Naive thymus-derived CD4-positive, alpha-beta T cell (primary cell): Measurements from ENCODE around the gene GTF3C4. TPM values are rescaled to one million over a fixed set of nuclear protein-coding genes. Genes with fewer than 3 reads are reported as not detected.

Source experiments
- ATAC-seq: fragments of 150-1000 bp; cut with Tn5 transposase; 2 replicates; pipeline ENCODE4 v1.10.0; 2021; ENCODE audit warnings: mild to moderate bottlenecking, moderate library complexity
- CTCF ChIA-PET: fragments of 350-600 bp; sonication (Branson Sonifier 250); formaldehyde crosslinking; loops from one replicate; lab custom pipeline; 2021; ENCODE audit warnings: antibody characterized with exemption; lab: Charles Lee
- POLR2A ChIA-PET: fragments of 350-600 bp; sonication (Branson Sonifier 250); formaldehyde crosslinking; loops from one replicate; lab custom pipeline; 2021; ENCODE audit warnings: antibody characterized with exemption, inconsistent platforms; lab: Charles Lee
- DNase-seq, 9 donors: peaks; one replicate each; pipeline versions ENCODE4 v3.0.0 to v3.0.0-alpha.2; 2020 to 2022; ENCODE audit warnings: mixed read lengths in 1 of 9
- H3K27ac ChIP-seq: one replicate; pipeline ENCODE4 v1.7.0; 2013; ENCODE audit warnings: mild to moderate bottlenecking, low read depth, low read length, moderate library complexity
- H3K27me3 ChIP-seq, 2 donors: one replicate each; pipeline ENCODE4 v1.7.0; 2013; ENCODE audit warnings: low read length in 2 of 2, mild to moderate bottlenecking in 2 of 2, moderate library complexity in 2 of 2; ENCODE audit not compliant: control insufficient read depth in 2 of 2, insufficient read depth in 2 of 2
- H3K36me3 ChIP-seq, 3 experiments: 1 replicate in 2 of 3; 2 replicates in 1 of 3; pipeline ENCODE4 v1.7.0; 2013; ENCODE audit warnings: low read length in 3 of 3, mild to moderate bottlenecking in 3 of 3, moderate library complexity in 1 of 3; ENCODE audit not compliant: insufficient read depth in 3 of 3, control insufficient read depth in 2 of 3
- H3K4me1 ChIP-seq, 2 donors: one replicate each; pipeline ENCODE4 v1.7.0; 2013; ENCODE audit warnings: low read length in 2 of 2, mild to moderate bottlenecking in 2 of 2, moderate library complexity in 1 of 2; ENCODE audit not compliant: control insufficient read depth in 2 of 2, insufficient read depth in 2 of 2
- H3K4me3 ChIP-seq: 2 replicates; pipeline ENCODE4 v1.7.0; 2013; ENCODE audit warnings: mild to moderate bottlenecking, low read length
- H3K9me3 ChIP-seq, 3 experiments: 1 replicate in 2 of 3; 2 replicates in 1 of 3; pipeline ENCODE4 v1.7.0; 2013; ENCODE audit warnings: low read length in 3 of 3; ENCODE audit not compliant: control insufficient read depth in 2 of 3
- H3K27ac Mint-ChIP-seq, 9 donors: one replicate each; pipeline ENCODE4 v1.8.0; 2020 to 2022; ENCODE audit warnings: mixed read lengths in 9 of 9, mild to moderate bottlenecking in 8 of 9, moderate library complexity in 5 of 9, inconsistent platforms in 2 of 9
- H3K27me3 Mint-ChIP-seq, 5 donors: one replicate each; pipeline ENCODE4 v1.8.0; 2021 to 2022; ENCODE audit warnings: mixed read lengths in 5 of 5, mild to moderate bottlenecking in 1 of 5
- H3K36me3 Mint-ChIP-seq, 5 donors: one replicate each; pipeline ENCODE4 v1.8.0; 2020 to 2022; ENCODE audit warnings: mixed read lengths in 5 of 5, mild to moderate bottlenecking in 3 of 5, inconsistent platforms in 1 of 5
- H3K4me1 Mint-ChIP-seq, 7 donors: one replicate each; pipeline ENCODE4 v1.8.0; 2020 to 2022; ENCODE audit warnings: mixed read lengths in 7 of 7, mild to moderate bottlenecking in 3 of 7, inconsistent platforms in 1 of 7
- H3K4me3 Mint-ChIP-seq, 10 donors: one replicate each; pipeline ENCODE4 v1.8.0; 2020 to 2022; ENCODE audit warnings: mild to moderate bottlenecking in 10 of 10, mixed read lengths in 10 of 10, moderate library complexity in 6 of 10, inconsistent platforms in 2 of 10
- H3K9me3 Mint-ChIP-seq, 11 donors: one replicate each; pipeline ENCODE4 v1.8.0; 2020 to 2022; ENCODE audit warnings: mixed read lengths in 11 of 11, mild to moderate bottlenecking in 4 of 11, inconsistent platforms in 1 of 11, moderate library complexity in 1 of 11
- intact Hi-C, 2 donors: fragments of 100-400 bp; cut with micrococcal nuclease; formaldehyde crosslinking; loops; one replicate each; pipeline ENCODE4 v1.15.1; 2023
- polyA plus RNA-seq, 2 donors: library from polyadenylated mRNA; unstranded; fragments of 300-500 nt; fragmentation: Illumina TruSeq; gene quantifications; one replicate each; pipeline ENCODE4 v1.2.3, GENCODE V29; 2021
- total RNA-seq, 6 experiments: library from RNA in 5 of 6; stranded (reverse) in 5 of 6; gene quantifications; 1 replicate in 5 of 6; 2 replicates in 1 of 6; pipeline ENCODE4 v1.2.3 and lab custom pipeline; 2021 to 2026

GTF3C4 gene
- total and polyA plus RNA-seq, 7 experiments from 2014 or later, result 3.6 to 16.7 (median 12.8) TPM

DNA sequence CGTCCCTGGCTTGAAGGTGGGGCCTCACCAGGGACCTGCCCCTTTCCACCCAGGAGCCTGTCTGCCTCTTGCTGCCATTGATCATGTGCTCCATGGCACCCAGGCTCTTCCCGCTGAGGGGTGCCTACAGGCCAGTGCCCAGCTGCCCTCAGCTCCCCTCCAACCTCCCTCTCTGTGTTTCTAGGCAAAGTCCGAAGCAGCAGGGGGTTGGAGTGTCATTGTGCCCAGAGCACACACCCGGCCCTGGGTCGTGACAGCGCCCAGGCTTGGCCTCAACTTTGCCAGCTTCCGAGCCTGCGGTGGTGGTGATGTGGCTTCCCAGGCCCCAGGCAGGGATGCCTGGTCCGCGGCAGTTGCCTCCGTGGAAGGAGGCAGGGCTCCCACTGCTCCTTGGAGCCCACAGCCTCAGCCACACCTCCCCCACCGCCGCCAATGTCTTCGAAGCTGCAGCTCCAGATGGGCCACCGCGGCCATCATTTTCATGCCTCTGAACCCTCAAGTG lies 52.4 kb downstream of the GTF3C4 start:
- no peak for ATAC-seq
- H3K36me3 Mint-ChIP-seq, result no peaks in the 10 kb centered on the region

DNA sequence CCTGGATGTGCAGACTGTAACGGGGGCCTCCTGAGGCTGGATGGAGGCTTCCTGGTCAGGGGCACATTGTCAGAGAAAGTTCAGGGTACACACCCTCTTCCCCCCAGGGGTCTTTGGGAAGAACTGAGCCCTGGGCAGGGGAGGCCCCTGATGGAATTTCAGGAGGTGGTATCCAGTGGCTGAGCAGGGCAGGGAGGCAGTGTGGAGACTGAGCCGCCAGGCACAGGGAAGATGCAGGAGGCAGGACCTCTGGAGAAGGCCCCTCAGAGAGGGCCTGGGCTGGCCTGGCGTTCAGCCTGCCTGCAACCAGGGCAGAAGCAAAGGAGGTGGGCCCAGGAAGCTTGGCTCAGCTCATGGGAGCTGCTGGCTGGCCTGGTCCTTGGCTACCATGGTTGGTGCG lies 53.5 kb downstream of the GTF3C4 start:
- no peaks in the 10 kb centered on the region for H3K4me1 Mint-ChIP-seq
- no peaks in the 10 kb centered on the region for H3K27me3 ChIP-seq
- no peaks in the 10 kb centered on the region for H3K36me3 ChIP-seq
- ChIA-PET POLR2A (no interaction called here), CTCF (no interaction called here)
- no peaks in the 10 kb centered on the region for H3K4me1 ChIP-seq
- H3K4me3 ChIP-seq, result no peak overlapping the region
- H3K9me3 Mint-ChIP-seq, result no peaks in the 10 kb centered on the region
- H3K27ac Mint-ChIP-seq, result no peak overlapping the region
- no peak overlapping the region for H3K4me3 Mint-ChIP-seq
- no peaks in the 10 kb centered on the region for H3K36me3 Mint-ChIP-seq
- intact Hi-C loops, result no loop called here
- H3K27me3 Mint-ChIP-seq, result peaks cover 5 to 30% (median 12%) of the 10 kb centered on the region in 5 donors
- no peak for DNase-seq
- no peak for ATAC-seq
- no peaks in the 10 kb centered on the region for H3K9me3 ChIP-seq
- H3K27ac ChIP-seq, result no peak overlapping the region

More for the DNA sequence above, 52.4 kb downstream of the GTF3C4 start:
- H3K36me3 ChIP-seq, result no peaks in the 10 kb centered on the region
- intact Hi-C loops, result no loop called here
- no peak overlapping the region for H3K27ac ChIP-seq
- Mint-ChIP-seq H3K9me3 (no peaks in the 10 kb centered on the region), H3K27ac (no peak overlapping the region), H3K4me3 (no peak overlapping the region), H3K27me3 (peaks cover 15 to 33% (median 22%) of the 10 kb centered on the region in 5 donors), H3K4me1 (peaks cover 0 to 9% (median 8%) of the 10 kb centered on the region in 7 donors)
- POLR2A ChIA-PET, result no interaction called here
- CTCF ChIA-PET, result no interaction called here
- DNase-seq, result no peak
- no peaks in the 10 kb centered on the region for H3K27me3 ChIP-seq
- no peaks in the 10 kb centered on the region for H3K4me1 ChIP-seq
- H3K9me3 ChIP-seq, result no peaks in the 10 kb centered on the region
- no peak overlapping the region for H3K4me3 ChIP-seq

DNA sequence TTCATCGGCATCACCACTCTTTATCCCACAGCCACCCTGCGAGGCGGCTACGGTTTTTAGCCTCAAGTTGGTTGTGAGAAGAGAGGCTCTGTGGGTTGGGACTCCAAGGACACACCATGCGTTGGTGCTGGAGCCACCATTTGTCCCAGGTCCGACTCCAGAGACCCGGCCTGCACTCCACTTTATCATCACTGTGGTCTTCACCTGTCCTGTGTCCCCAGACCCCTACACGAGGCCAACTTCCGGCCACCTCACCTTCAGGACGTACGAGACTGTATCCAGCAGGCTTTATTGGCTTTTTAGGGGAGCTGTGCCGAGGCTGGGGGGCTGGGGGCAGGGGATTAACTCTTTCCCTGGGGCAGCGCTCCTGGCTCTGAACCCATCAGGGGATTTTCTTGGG lies 55.0 kb downstream of the GTF3C4 start:
- H3K36me3 ChIP-seq, result no peaks in the 10 kb centered on the region
- no peaks in the 10 kb centered on the region for H3K9me3 ChIP-seq
- DNase-seq, result no peak
- ChIA-PET POLR2A (no interaction called here), CTCF (no interaction called here)
- no peaks in the 10 kb centered on the region for H3K27me3 ChIP-seq
- H3K4me3 Mint-ChIP-seq, result no peak overlapping the region
- H3K4me1 ChIP-seq, result no peaks in the 10 kb centered on the region
- no peaks in the 10 kb centered on the region for H3K36me3 Mint-ChIP-seq
- intact Hi-C loops, result no loop called here
- no peak overlapping the region for H3K4me3 ChIP-seq
- no peak for ATAC-seq
- H3K9me3 Mint-ChIP-seq, result no peaks in the 10 kb centered on the region
- no peak overlapping the region for H3K27ac Mint-ChIP-seq
- no peak overlapping the region for H3K27ac ChIP-seq
- H3K27me3 Mint-ChIP-seq, result peaks cover 0 to 30% (median 7%) of the 10 kb centered on the region in 5 donors
- no peaks in the 10 kb centered on the region for H3K4me1 Mint-ChIP-seq

DNA sequence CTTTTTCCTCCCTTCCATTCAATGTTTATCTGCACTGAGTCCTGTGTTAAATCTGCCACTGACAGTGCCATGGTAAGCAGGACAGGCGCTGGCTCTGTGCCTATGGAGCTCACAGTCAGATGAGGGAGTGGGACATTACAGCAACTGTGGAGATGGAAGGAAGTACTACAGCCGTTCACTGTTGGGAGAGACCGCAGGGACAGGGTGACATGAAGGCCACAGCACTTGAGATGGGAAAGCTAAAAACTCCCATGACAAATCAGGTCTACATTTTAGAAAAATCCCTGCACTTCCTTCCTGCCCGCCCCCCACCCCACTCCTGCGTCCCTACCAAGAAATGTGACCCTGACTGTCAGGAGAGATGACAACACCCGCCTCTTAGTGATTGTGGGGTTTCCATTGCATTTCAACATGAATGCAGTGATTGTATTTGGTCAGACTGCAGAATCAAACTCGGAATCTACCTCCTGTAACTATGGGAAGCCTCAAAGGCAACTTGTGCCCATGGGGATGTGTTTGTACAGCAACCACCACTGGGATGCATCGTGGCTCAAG lies 56.4 kb downstream of the GTF3C4 start:
- H3K27me3 ChIP-seq, result no peaks in the 10 kb centered on the region
- Mint-ChIP-seq H3K9me3 (no peaks in the 10 kb centered on the region), H3K27ac (no peak overlapping the region), H3K4me3 (no peak overlapping the region), H3K27me3 (peaks cover 0 to 34% (median 10%) of the 10 kb centered on the region in 5 donors), H3K36me3 (no peaks in the 10 kb centered on the region), H3K4me1 (no peaks in the 10 kb centered on the region)
- H3K36me3 ChIP-seq, result no peaks in the 10 kb centered on the region
- ATAC-seq (no peak), DNase-seq (no peak)
- no peaks in the 10 kb centered on the region for H3K4me1 ChIP-seq
- intact Hi-C loops, result no loop called here
- no peak overlapping the region for H3K27ac ChIP-seq
- no peaks in the 10 kb centered on the region for H3K9me3 ChIP-seq
- POLR2A ChIA-PET, result no interaction called here
- H3K4me3 ChIP-seq, result no peak overlapping the region
- CTCF ChIA-PET, result no interaction called here

DNA sequence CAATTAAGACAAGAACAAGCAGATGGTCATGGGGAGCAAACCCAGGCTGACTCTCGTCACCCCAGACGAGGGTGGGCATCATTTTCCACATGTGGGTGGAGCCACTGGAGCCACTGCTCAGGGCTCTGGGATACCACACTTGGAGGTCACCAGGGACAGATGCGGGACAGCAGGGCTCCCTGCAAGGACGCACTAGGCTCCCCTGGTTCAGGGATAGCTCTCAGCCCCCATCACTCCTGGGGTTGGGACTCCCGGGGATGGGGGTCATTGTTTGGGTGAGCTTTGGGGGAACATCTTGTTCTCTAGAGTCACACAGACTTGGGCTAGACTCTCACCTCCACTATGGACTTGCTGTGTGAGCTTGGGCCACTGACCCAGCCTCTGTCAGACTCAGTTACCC lies 57.8 kb downstream of the GTF3C4 start:
- no peak overlapping the region for H3K27ac Mint-ChIP-seq
- no peaks in the 10 kb centered on the region for H3K27me3 ChIP-seq
- H3K4me1 Mint-ChIP-seq, result no peaks in the 10 kb centered on the region
- CTCF ChIA-PET, result no interaction called here
- H3K4me3 ChIP-seq, result no peak overlapping the region
- POLR2A ChIA-PET, result no interaction called here
- ATAC-seq (no peak), DNase-seq (no peak)
- no peak overlapping the region for H3K27ac ChIP-seq
- intact Hi-C loops, result no loop called here
- H3K4me1 ChIP-seq, result no peaks in the 10 kb centered on the region
- no peaks in the 10 kb centered on the region for H3K36me3 Mint-ChIP-seq
- H3K36me3 ChIP-seq, result no peaks in the 10 kb centered on the region
- peaks cover 0 to 38% (median 18%) of the 10 kb centered on the region in 5 donors for H3K27me3 Mint-ChIP-seq
- H3K9me3 Mint-ChIP-seq, result no peaks in the 10 kb centered on the region
- no peaks in the 10 kb centered on the region for H3K9me3 ChIP-seq
- no peak overlapping the region for H3K4me3 Mint-ChIP-seq

DNA sequence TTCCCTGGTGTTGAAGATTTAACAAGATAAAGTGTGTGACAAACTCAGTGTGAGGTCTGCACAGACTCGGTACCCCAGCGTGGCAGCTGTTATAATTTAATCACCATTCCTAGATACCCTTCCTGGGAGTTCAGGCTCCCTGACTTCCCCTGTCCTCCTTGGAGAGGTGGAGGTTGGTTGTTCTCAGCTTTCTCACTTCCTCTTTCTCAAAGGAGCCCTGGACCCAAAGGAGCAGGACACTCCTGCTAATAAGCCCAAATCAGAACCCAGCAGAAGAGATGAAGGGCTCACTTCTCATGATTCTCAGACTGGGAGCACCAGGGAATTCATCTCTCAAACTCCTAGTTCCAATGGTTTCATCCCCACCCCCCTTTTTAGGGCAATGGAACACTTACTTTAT lies 58.2 kb downstream of the GTF3C4 start:
- DNase-seq, result no peak
- H3K27ac ChIP-seq, result no peak overlapping the region
- H3K4me3 ChIP-seq, result no peak overlapping the region
- H3K9me3 ChIP-seq, result no peaks in the 10 kb centered on the region
- intact Hi-C loops, result no loop called here
- Mint-ChIP-seq H3K27me3 (peaks cover 0 to 38% (median 18%) of the 10 kb centered on the region in 5 donors), H3K4me3 (no peak overlapping the region), H3K4me1 (no peaks in the 10 kb centered on the region), H3K27ac (no peak overlapping the region), H3K36me3 (no peaks in the 10 kb centered on the region), H3K9me3 (no peaks in the 10 kb centered on the region)
- no peaks in the 10 kb centered on the region for H3K27me3 ChIP-seq
- ATAC-seq, result no peak
- H3K4me1 ChIP-seq, result no peaks in the 10 kb centered on the region
- ChIA-PET POLR2A (no interaction called here), CTCF (no interaction called here)
- H3K36me3 ChIP-seq, result no peaks in the 10 kb centered on the region

DNA sequence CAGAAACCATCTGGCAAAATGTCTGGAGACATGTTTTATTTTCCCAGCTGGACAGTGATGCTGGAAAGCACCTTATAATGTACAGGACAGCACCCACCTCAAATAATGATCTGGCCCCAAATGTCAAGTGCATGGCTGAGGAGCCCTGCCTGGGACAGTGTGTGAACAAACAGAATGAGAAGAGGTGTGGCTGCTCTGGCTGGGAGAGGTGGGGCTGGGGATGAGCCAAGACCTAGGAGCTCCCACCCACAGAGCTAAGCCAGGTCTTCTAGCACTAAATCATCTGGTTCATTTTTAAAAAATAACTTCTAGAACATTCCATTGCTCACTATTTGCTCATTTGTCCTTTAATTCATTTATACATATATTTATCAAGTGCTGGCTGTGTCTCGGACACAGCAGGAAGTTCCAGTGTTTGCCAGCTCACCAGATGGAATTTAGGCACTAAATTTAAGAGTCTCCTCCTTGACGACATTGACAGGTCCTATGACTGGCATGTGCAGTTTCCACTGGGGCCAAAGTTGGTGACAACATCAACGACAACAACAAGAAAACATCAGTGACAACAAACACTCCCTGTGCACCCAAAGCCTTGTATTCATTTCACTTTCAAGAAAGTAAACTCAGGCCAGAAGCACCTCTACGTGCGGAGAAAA lies 59.1 kb downstream of the GTF3C4 start:
- ChIA-PET POLR2A (no interaction called here), CTCF (no interaction called here)
- H3K27ac Mint-ChIP-seq, result no peak overlapping the region

More for the DNA sequence above, 59.1 kb downstream of the GTF3C4 start:
- Histone ChIP-seq H3K27me3 (no peaks in the 10 kb centered on the region), H3K4me1 (no peaks in the 10 kb centered on the region), H3K27ac (no peak overlapping the region), H3K36me3 (no peaks in the 10 kb centered on the region), H3K4me3 (no peak overlapping the region), H3K9me3 (no peaks in the 10 kb centered on the region)
- intact Hi-C loops, result no loop called here
- Mint-ChIP-seq H3K36me3 (no peaks in the 10 kb centered on the region), H3K9me3 (no peaks in the 10 kb centered on the region), H3K4me1 (no peaks in the 10 kb centered on the region), H3K4me3 (no peak overlapping the region), H3K27me3 (peaks cover 0 to 33% (median 18%) of the 10 kb centered on the region in 5 donors)
- ATAC-seq, result no peak
- DNase-seq, result no peak
